ENCODE results near the gene DEFB113. TPM values are rescaled to one million over a fixed set of nuclear protein-coding genes. Genes with fewer than 3 reads are reported as not detected.

Gene DEFB113
- total and polyA plus RNA-seq, 2 donors (not counting 1 experiment from before 2014, with no cell fraction given), result not detected

DNA sequence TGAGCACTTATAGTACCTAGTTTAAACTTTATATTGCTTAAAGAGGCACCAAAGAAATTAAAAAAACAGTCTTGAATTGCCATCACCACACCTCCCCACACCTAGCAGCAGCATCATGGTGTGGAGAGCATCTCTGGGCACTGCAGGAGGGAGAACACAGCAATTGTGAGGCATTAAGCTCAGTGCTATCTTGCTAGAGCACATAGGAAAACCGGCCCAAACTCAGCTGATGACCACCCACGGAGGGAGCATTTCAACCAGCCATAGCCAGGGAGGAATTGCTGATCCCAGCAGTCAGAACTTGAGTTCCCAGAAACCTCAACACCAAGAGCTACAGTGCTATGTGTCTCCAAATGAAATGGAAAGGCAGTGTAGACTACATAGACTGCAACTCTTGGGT, 19.5 kb upstream of the DEFB113 start:
- H3K27me3 ChIP-seq (replicated peaks in 1 of 4; ENCODE audit: control extremely low read depth in 1 of 4, control insufficient read depth in 3 of 4, insufficient read depth in 4 of 4, low read length in 3 of 4), result no peaks in the 10 kb centered on the region
- Mint-ChIP-seq H3K27me3 (no peaks in the 10 kb centered on the region), H3K9me3 (ENCODE audit: insufficient read depth) (no peaks in the 10 kb centered on the region), H3K4me3 (no peak overlapping the region), H3K4me1 (no peaks in the 10 kb centered on the region), H3K27ac (no peak overlapping the region)
- no peak for TF ChIP-seq EZH2 (IDR thresholded peaks at IDR 0.05; ENCODE audit: borderline replicate concordance, insufficient read depth, low read depth, low read length, poor library complexity, severe bottlenecking)
- TF ChIP-seq, protein P1, sequence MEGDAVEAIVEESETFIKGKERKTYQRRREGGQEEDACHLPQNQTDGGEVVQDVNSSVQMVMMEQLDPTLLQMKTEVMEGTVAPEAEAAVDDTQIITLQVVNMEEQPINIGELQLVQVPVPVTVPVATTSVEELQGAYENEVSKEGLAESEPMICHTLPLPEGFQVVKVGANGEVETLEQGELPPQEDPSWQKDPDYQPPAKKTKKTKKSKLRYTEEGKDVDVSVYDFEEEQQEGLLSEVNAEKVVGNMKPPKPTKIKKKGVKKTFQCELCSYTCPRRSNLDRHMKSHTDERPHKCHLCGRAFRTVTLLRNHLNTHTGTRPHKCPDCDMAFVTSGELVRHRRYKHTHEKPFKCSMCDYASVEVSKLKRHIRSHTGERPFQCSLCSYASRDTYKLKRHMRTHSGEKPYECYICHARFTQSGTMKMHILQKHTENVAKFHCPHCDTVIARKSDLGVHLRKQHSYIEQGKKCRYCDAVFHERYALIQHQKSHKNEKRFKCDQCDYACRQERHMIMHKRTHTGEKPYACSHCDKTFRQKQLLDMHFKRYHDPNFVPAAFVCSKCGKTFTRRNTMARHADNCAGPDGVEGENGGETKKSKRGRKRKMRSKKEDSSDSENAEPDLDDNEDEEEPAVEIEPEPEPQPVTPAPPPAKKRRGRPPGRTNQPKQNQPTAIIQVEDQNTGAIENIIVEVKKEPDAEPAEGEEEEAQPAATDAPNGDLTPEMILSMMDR (IDR thresholded peaks at IDR 0.05), result no peak
- H3K9me3 ChIP-seq (ENCODE audit: control extremely low read depth in 1 of 3, control insufficient read depth in 2 of 3, insufficient read depth in 1 of 3, low read length in 2 of 3), result peaks cover 0 to 4% (median 0%) of the 10 kb centered on the region in 3 donors
- H2AFZ ChIP-seq (ENCODE audit: insufficient read depth, low read depth, low read length, poor library complexity, severe bottlenecking), result no peak overlapping the region
- H3K4me2 ChIP-seq (replicated peaks; ENCODE audit: low read depth, low read length, poor library complexity, severe bottlenecking), result no peak overlapping the region
- no peak overlapping the region for H3K4me3 ChIP-seq (ENCODE audit: control extremely low read depth in 1 of 5, extremely low read depth in 1 of 5, insufficient read depth in 1 of 5, low read depth in 2 of 5, low read length in 4 of 5)
- H4K20me1 ChIP-seq (ENCODE audit: control insufficient read depth, insufficient read depth, low read length, poor library complexity, severe bottlenecking), result no peaks in the 10 kb centered on the region
- no peak for ATAC-seq (ENCODE audit: low read depth)
- no peaks in the 10 kb centered on the region for H3K36me3 ChIP-seq (replicated peaks in 1 of 2; ENCODE audit: control extremely low read depth in 1 of 2, control insufficient read depth in 1 of 2, extremely low read depth in 1 of 2, insufficient read depth in 2 of 2, low read length in 1 of 2)
- no peak overlapping the region for H3K9ac ChIP-seq (ENCODE audit: low read length)
- WGBS (ENCODE audit: insufficient coverage), result 60% methylated on average over 2 of the region's 2 CpGs
- peak; percentile 0 for DNase-seq
- no peaks in the 10 kb centered on the region for H3K79me2 ChIP-seq (ENCODE audit: control insufficient read depth, insufficient read depth, low read length)
- no peak overlapping the region for H3K27ac ChIP-seq (ENCODE audit: low read length in 2 of 2)
- ChIA-PET CTCF (no interaction called here), POLR2A (no interaction called here)
- H3K4me1 ChIP-seq (ENCODE audit: control insufficient read depth in 2 of 2, insufficient read depth in 2 of 2, low read length in 2 of 2), result no peaks in the 10 kb centered on the region
- intact Hi-C loops (cut with micrococcal nuclease), result no loop called here

DNA sequence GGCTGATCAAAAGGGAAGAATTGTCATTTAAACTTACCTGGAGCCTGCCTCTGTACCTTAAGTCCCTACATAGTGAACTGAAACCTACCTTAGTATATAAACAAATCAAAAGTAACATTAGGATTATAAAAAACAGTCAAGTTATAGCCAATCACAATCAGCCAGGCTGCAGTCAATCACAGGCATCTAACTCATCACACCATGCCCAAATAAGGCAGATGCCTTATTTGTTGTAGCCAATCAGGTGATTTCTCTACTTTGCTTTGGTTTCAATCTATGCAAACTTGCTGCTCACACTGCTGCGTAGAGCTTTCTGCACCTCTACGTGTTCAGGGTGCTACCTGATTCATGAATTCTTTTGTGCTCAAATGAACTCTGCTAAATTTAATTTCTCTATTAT, 18.3 kb upstream of the DEFB113 start:
- WGBS (ENCODE audit: insufficient coverage), result 85% methylated on average over 2 of the region's 2 CpGs
- TF ChIP-seq, protein P1 (IDR thresholded peaks at IDR 0.05), result no peak
- no peak for TF ChIP-seq EZH2 (IDR thresholded peaks at IDR 0.05; ENCODE audit: borderline replicate concordance, insufficient read depth, low read depth, low read length, poor library complexity, severe bottlenecking)
- H3K4me3 Mint-ChIP-seq, result no peak overlapping the region
- Histone ChIP-seq H3K79me2 (ENCODE audit: control insufficient read depth, insufficient read depth, low read length) (no peaks in the 10 kb centered on the region), H3K4me2 (replicated peaks; ENCODE audit: low read depth, low read length, poor library complexity, severe bottlenecking) (no peak overlapping the region), H3K27ac (ENCODE audit: low read length in 2 of 2) (no peak overlapping the region), H3K36me3 (replicated peaks in 1 of 2; ENCODE audit: control extremely low read depth in 1 of 2, control insufficient read depth in 1 of 2, extremely low read depth in 1 of 2, insufficient read depth in 2 of 2, low read length in 1 of 2) (no peaks in the 10 kb centered on the region), H2AFZ (ENCODE audit: insufficient read depth, low read depth, low read length, poor library complexity, severe bottlenecking) (no peak overlapping the region), H3K27me3 (replicated peaks in 1 of 4; ENCODE audit: control extremely low read depth in 1 of 4, control insufficient read depth in 3 of 4, insufficient read depth in 4 of 4, low read length in 3 of 4) (no peaks in the 10 kb centered on the region), H3K4me1 (ENCODE audit: control insufficient read depth in 2 of 2, insufficient read depth in 2 of 2, low read length in 2 of 2) (no peaks in the 10 kb centered on the region), H3K9ac (ENCODE audit: low read length) (no peak overlapping the region), H4K20me1 (ENCODE audit: control insufficient read depth, insufficient read depth, low read length, poor library complexity, severe bottlenecking) (no peaks in the 10 kb centered on the region), H3K9me3 (ENCODE audit: control extremely low read depth in 1 of 3, control insufficient read depth in 2 of 3, insufficient read depth in 1 of 3, low read length in 2 of 3) (peaks cover 0 to 4% (median 0%) of the 10 kb centered on the region in 3 donors), H3K4me3 (ENCODE audit: control extremely low read depth in 1 of 5, extremely low read depth in 1 of 5, insufficient read depth in 1 of 5, low read depth in 2 of 5, low read length in 4 of 5) (no peak overlapping the region)
- no peaks in the 10 kb centered on the region for H3K27me3 Mint-ChIP-seq
- intact Hi-C loops (cut with micrococcal nuclease), result no loop called here
- no peaks in the 10 kb centered on the region for H3K9me3 Mint-ChIP-seq (ENCODE audit: insufficient read depth)
- no peaks in the 10 kb centered on the region for H3K4me1 Mint-ChIP-seq
- no peak overlapping the region for H3K27ac Mint-ChIP-seq
- ATAC-seq (ENCODE audit: low read depth) (no peak), DNase-seq (no peak)
- ChIA-PET POLR2A (no interaction called here), CTCF (no interaction called here)

Measured in B cell (primary cell).